Panc1 (cell line): Measurements from ENCODE around the gene GSTK1. TPM values are rescaled to one million over a fixed set of nuclear protein-coding genes. Genes with fewer than 3 reads are reported as not detected.
A peak's percentile ranks its signal among the peaks of the same experiment; 100 is the strongest.
"Not testable (repeated sequence)": the region's sequence is repeated elsewhere in the genome, so short reads cannot be mapped to it uniquely, and the experiment has no call there.

Experiments
- ATAC-seq: fragments of 200-7000 bp; cut with Tn5 transposase; 2 replicates; pipeline ENCODE4 v1.9.1; 2020; ENCODE audit warnings: mild to moderate bottlenecking, moderate library complexity
- BruUV-seq: library from RNA; stranded (reverse); fragments of 400-500 nt; replicated peaks from 2 replicates; lab custom pipeline; 2021; lab: Mats Ljungman, UMichigan
- CTCF ChIA-PET: fragments of 300-600 bp; sonication (Branson Sonifier 250); formaldehyde crosslinking; loops from one replicate; lab custom pipeline; 2022; ENCODE audit warnings: antibody characterized with exemption; lab: Charles Lee
- POLR2A ChIA-PET: fragments of 300-600 bp; sonication (Branson Sonifier 250); formaldehyde crosslinking; loops from one replicate; lab custom pipeline; 2022; ENCODE audit warnings: antibody characterized with exemption; lab: Charles Lee
- DNase-seq: peaks from one replicate; pipeline ENCODE4 v3.0.0-alpha.2; 2010; ENCODE audit warnings: low read depth, low spot score
- H3K27ac ChIP-seq: 2 replicates; pipeline ENCODE4 v1.5.1; 2011; ENCODE audit warnings: mild to moderate bottlenecking, low read length, inconsistent platforms
- H3K27me3 ChIP-seq: fragments of 200-500 bp; sonication (Bioruptor generic); 2 replicates; pipeline ENCODE4 v1.6.0; 2014; ENCODE audit warnings: low read length, inconsistent platforms; ENCODE audit not compliant: control insufficient read depth, insufficient read depth
- H3K36me3 ChIP-seq: fragments of 200-500 bp; sonication (Bioruptor generic); 2 replicates; pipeline ENCODE4 v1.5.1; 2014; ENCODE audit warnings: inconsistent platforms, mild to moderate bottlenecking, low read length, moderate library complexity; ENCODE audit not compliant: control insufficient read depth, insufficient read depth
- H3K4me1 ChIP-seq: 2 replicates; pipeline ENCODE4 v1.5.1; 2011; ENCODE audit warnings: inconsistent platforms, mild to moderate bottlenecking, low read length, moderate library complexity; ENCODE audit not compliant: control insufficient read depth, insufficient read depth
- H3K4me3 ChIP-seq, 2 experiments: 2 replicates each; pipeline ENCODE4 v1.5.1; 2011 to 2012; ENCODE audit warnings: low read depth in 2 of 2, low read length in 2 of 2, mild to moderate bottlenecking in 2 of 2, inconsistent platforms in 1 of 2, moderate library complexity in 1 of 2
- H3K9me3 ChIP-seq: fragments of 200-500 bp; sonication (Bioruptor generic); 2 replicates; pipeline ENCODE4 v1.5.1; 2014; ENCODE audit warnings: low read depth, mild to moderate bottlenecking, inconsistent platforms, low read length, moderate library complexity; ENCODE audit not compliant: control insufficient read depth, insufficient read depth
- CTCF ChIP-seq: fragments of 450-650 bp; IDR thresholded peaks from 2 replicates; pipeline ENCODE4 v1.5.1; 2017; ENCODE audit warnings: mild to moderate bottlenecking
- POLR2AphosphoS5 ChIP-seq: IDR thresholded peaks from 2 replicates; pipeline ENCODE4 v1.6.1; 2012; ENCODE audit warnings: mild to moderate bottlenecking, low read depth, low read length, moderate library complexity
- REST ChIP-seq, 2 experiments: IDR thresholded peaks; 2 replicates each; pipeline ENCODE4 v1.6.1; 2011 to 2012; ENCODE audit warnings: low read depth in 2 of 2, control low read depth in 1 of 2, low read length in 1 of 2, mild to moderate bottlenecking in 1 of 2, moderate library complexity in 1 of 2; ENCODE audit not compliant: insufficient read depth in 1 of 2
- SIN3A ChIP-seq: IDR thresholded peaks from 2 replicates; pipeline ENCODE4 v1.6.1; 2012; ENCODE audit warnings: low read depth, mild to moderate bottlenecking, low read length, moderate library complexity, borderline replicate concordance; ENCODE audit not compliant: insufficient read depth
- TCF7L2 ChIP-seq: IDR thresholded peaks from 2 replicates; pipeline ENCODE4 v1.6.1; 2011; ENCODE audit warnings: mild to moderate bottlenecking, low read depth, low read length, inconsistent platforms
- in situ Hi-C: cut with HindIII; loops from 2 replicates; pipeline ENCODE4 v1.10.0; 2016; ENCODE audit warnings: low sequenced_read_pairs, low pct_unique_long_range_greater_than_20kb
- intact Hi-C: fragments of 100-400 bp; cut with micrococcal nuclease; formaldehyde crosslinking; loops from one replicate; pipeline ENCODE4 v1.10.0; 2022; ENCODE audit not compliant: unreplicated experiment
- total RNA-seq: library from RNA; stranded (reverse); gene quantifications from one replicate; pipeline ENCODE4 v1.2.1, GENCODE V29; 2021; ENCODE audit not compliant: unreplicated experiment

Gene GSTK1
- total RNA-seq, 1 experiment from 2014 or later: 100 TPM

- no peak overlapping the region for H3K27ac ChIP-seq
- ChIA-PET CTCF (no interaction called here), POLR2A (interaction anchor here (0.6 kb wide), 1 partner anchor 75 kb away, joined by 4 read pairs; no protein-coding TSS in a partner anchor)
- DNase-seq (no peak), ATAC-seq (no peak)
- in situ Hi-C loops (no loop called here), intact Hi-C loops (no loop called here)
- H3K36me3 ChIP-seq: no peaks in the 10 kb centered on the region
- H3K27me3 ChIP-seq: no peaks in the 10 kb centered on the region
- no peaks in the 10 kb centered on the region for H3K9me3 ChIP-seq
- no peak for TF ChIP-seq POLR2AphosphoS5
- TF ChIP-seq TCF7L2: no peak
- TF ChIP-seq SIN3A: no peak
- TF ChIP-seq CTCF: no peak
- TF ChIP-seq REST (IDR thresholded peaks at IDR 0.05; ENCODE audit: insufficient read depth in 1 of 2, low read depth in 2 of 2, low read length in 1 of 2): no peak
- peaks cover 2% of the 10 kb centered on the region for H3K4me1 ChIP-seq
- no TSS peak for BruUV-seq
- no peak overlapping the region for H3K4me3 ChIP-seq
Measured at GRCh38 chr7:143259765-143260164, 3.5 kb upstream of the GSTK1 start.

- Histone ChIP-seq H3K36me3 (no peaks in the 10 kb centered on the region), H3K9me3 (no peaks in the 10 kb centered on the region), H3K4me3 (no peak overlapping the region), H3K27ac (no peak overlapping the region), H3K4me1 (peaks cover 2% of the 10 kb centered on the region), H3K27me3 (no peaks in the 10 kb centered on the region)
- ChIA-PET CTCF (no interaction called here), POLR2A (interaction anchor here (0.7 kb wide), 1 partner anchor 26 kb away, joined by 3 read pairs; the partner anchor contains the start of gene CASP2)
- intact Hi-C loops (no loop called here), in situ Hi-C loops (no loop called here)
- DNase-seq: no peak
- BruUV-seq: no TSS peak
- ATAC-seq: no peak
- TF ChIP-seq REST (IDR thresholded peaks at IDR 0.05; ENCODE audit: insufficient read depth in 1 of 2, low read depth in 2 of 2, low read length in 1 of 2) (no peak), POLR2AphosphoS5 (no peak), TCF7L2 (no peak), CTCF (no peak), SIN3A (no peak)
Measured at GRCh38 chr7:143261901-143262300, 1.3 kb upstream of the GSTK1 start.

- CTCF ChIA-PET, BruUV-seq, in situ Hi-C loops, H3K36me3 ChIP-seq, intact Hi-C loops, DNase-seq, H3K27me3 ChIP-seq, POLR2A ChIA-PET, H3K9me3 ChIP-seq, H3K4me1 ChIP-seq, ATAC-seq: not testable (repeated sequence)
- peak overlapping the region; percentile 95 for H3K4me3 ChIP-seq
- H3K27ac ChIP-seq: peak overlapping the region; percentile 89
Measured at GRCh38 chr7:143264196-143264568, 941 bp downstream of the GSTK1 start.
